ENCODE measurements around the gene TMCC1.

GRCh38 chr3:129745253-129745652 lies 148.3 kb downstream of the TMCC1 start:
- TF ChIP-seq E4F1 (IDR thresholded peaks at IDR 0.05; ENCODE audit: borderline replicate concordance, partially characterized antibody): no peak
- TF ChIP-seq, protein P1, sequence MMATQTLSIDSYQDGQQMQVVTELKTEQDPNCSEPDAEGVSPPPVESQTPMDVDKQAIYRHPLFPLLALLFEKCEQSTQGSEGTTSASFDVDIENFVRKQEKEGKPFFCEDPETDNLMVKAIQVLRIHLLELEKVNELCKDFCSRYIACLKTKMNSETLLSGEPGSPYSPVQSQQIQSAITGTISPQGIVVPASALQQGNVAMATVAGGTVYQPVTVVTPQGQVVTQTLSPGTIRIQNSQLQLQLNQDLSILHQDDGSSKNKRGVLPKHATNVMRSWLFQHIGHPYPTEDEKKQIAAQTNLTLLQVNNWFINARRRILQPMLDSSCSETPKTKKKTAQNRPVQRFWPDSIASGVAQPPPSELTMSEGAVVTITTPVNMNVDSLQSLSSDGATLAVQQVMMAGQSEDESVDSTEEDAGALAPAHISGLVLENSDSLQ (IDR thresholded peaks at IDR 0.05): no peak
- TF ChIP-seq PBX3 (IDR thresholded peaks at IDR 0.05; ENCODE audit: insufficient replicate concordance, low read depth, low read length): no peak
- no peak for TF ChIP-seq TAF1 (IDR thresholded peaks at IDR 0.05; ENCODE audit: borderline replicate concordance, low read depth, low read length)
- no peak for TF ChIP-seq HDAC2 (IDR thresholded peaks at IDR 0.05)
- no peak for TF ChIP-seq ZSCAN29 (IDR thresholded peaks at IDR 0.05)
- no peak for TF ChIP-seq CTCF (IDR thresholded peaks at IDR 0.05 in 2 of 3, conservative IDR thresholded peaks at IDR 0.05 in 1 of 3; ENCODE audit: control insufficient read depth in 2 of 3, extremely low read depth in 1 of 3, insufficient read depth in 1 of 3, low read depth in 3 of 3, low read length in 3 of 3)
- no peak for TF ChIP-seq SUZ12 (IDR thresholded peaks at IDR 0.05; ENCODE audit: unreplicated experiment)
- TF ChIP-seq TCF3 (IDR thresholded peaks at IDR 0.05; ENCODE audit: borderline replicate concordance, insufficient read depth, low read depth, low read length): no peak
- TF ChIP-seq CHD4 (IDR thresholded peaks at IDR 0.05): no peak
- TF ChIP-seq POLR2AphosphoS5 (IDR thresholded peaks at IDR 0.05; ENCODE audit: low read length): no peak
- no peak for TF ChIP-seq POLR2A (IDR thresholded peaks at IDR 0.05; ENCODE audit: low read depth, low read length)
- TF ChIP-seq CBFB (IDR thresholded peaks at IDR 0.05; ENCODE audit: low read depth): no peak
- TF ChIP-seq, protein P2, sequence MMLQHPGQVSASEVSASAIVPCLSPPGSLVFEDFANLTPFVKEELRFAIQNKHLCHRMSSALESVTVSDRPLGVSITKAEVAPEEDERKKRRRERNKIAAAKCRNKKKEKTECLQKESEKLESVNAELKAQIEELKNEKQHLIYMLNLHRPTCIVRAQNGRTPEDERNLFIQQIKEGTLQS (IDR thresholded peaks at IDR 0.05; ENCODE audit: borderline replicate concordance, extremely low read depth, low read depth, low read length): no peak

Measured in GM12878 (cell line).